ENCODE results near the gene CPAMD8.

CPAMD8 gene

DNA sequence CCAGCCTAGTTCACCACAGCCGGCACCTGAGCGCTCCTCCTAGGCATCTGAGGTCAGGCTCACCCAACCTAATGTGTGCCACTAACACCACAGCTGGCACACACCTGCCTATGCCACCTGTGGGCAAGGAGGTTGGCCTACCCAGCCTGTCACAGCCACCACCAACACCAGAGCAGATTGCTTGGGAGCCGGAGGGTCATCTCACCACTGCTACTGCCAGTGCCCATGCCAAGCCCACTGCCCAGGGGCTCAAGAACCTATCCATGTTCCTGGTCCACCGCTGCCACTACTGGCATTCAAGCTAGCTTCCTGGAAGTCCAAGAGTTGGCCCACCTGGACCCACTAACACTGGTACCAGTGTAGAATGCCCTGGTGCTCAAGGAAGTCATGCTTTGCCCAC lies 95.3 kb downstream of the CPAMD8 start:
- Histone ChIP-seq H3K36me3 (no peaks in the 10 kb centered on the region), H3K4me1 (no peaks in the 10 kb centered on the region), H3K9me3 (no peaks in the 10 kb centered on the region; the same call in 1 of the 2 replicates), H3K4me3 (ENCODE audit: low read depth, low read length) (no peak overlapping the region), H3K27me3 (no peaks in the 10 kb centered on the region)
- TF ChIP-seq, protein P1, sequence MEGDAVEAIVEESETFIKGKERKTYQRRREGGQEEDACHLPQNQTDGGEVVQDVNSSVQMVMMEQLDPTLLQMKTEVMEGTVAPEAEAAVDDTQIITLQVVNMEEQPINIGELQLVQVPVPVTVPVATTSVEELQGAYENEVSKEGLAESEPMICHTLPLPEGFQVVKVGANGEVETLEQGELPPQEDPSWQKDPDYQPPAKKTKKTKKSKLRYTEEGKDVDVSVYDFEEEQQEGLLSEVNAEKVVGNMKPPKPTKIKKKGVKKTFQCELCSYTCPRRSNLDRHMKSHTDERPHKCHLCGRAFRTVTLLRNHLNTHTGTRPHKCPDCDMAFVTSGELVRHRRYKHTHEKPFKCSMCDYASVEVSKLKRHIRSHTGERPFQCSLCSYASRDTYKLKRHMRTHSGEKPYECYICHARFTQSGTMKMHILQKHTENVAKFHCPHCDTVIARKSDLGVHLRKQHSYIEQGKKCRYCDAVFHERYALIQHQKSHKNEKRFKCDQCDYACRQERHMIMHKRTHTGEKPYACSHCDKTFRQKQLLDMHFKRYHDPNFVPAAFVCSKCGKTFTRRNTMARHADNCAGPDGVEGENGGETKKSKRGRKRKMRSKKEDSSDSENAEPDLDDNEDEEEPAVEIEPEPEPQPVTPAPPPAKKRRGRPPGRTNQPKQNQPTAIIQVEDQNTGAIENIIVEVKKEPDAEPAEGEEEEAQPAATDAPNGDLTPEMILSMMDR (IDR thresholded peaks at IDR 0.05; ENCODE audit: low read depth, low read length), result no peak
- DNase-seq, result no peak

DNA sequence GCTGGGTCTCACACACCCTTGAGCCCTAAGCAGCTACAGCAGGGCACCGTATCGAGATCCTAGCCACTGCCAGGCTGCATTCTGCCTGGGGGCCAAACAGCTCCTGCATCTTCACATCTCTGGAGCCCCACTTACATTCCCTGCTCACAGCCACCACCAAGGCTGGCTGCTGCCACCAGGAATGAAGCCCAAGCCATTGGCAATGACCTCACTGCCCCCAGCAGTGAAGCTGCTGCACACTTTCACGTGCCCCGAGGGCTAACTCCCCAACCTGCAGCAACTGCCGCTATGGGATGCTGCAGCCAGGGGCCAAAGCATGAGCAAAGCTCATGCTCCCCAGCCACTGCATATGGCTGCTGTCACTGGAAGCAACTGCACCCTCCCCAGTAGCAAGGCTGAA lies 95.9 kb downstream of the CPAMD8 start:
- Histone ChIP-seq H3K27me3 (no peaks in the 10 kb centered on the region), H3K4me1 (no peaks in the 10 kb centered on the region), H3K36me3 (no peaks in the 10 kb centered on the region), H3K4me3 (ENCODE audit: low read depth, low read length) (no peak overlapping the region), H3K9me3 (no peaks in the 10 kb centered on the region; the same call in 1 of the 2 replicates)
- no peak for DNase-seq
- TF ChIP-seq, protein P1 (IDR thresholded peaks at IDR 0.05; ENCODE audit: low read depth, low read length), result no peak

DNA sequence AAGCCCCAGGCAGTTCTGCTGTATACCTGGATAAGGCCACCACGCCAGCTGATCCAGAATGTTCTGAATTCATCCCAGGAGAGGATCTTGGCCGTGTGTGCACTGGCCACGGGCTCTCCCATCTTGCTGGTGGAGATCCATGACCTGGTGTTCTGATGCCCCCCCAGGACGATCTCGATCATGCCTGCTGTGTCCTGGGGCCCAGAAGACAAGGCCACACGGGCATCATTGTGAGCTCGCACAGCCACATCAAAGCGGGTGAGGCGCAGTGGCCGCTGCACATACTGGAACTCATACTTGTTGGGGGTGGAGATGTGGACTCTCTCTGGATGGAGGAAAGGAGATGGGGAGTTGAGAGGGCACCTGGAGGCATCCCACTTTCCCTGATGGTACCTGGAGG lies 97.7 kb downstream of the CPAMD8 start:
- DNase-seq, result no peak
- TF ChIP-seq, protein P1 (IDR thresholded peaks at IDR 0.05; ENCODE audit: low read depth, low read length), result no peak
- no peaks in the 10 kb centered on the region for H3K4me1 ChIP-seq

DNA sequence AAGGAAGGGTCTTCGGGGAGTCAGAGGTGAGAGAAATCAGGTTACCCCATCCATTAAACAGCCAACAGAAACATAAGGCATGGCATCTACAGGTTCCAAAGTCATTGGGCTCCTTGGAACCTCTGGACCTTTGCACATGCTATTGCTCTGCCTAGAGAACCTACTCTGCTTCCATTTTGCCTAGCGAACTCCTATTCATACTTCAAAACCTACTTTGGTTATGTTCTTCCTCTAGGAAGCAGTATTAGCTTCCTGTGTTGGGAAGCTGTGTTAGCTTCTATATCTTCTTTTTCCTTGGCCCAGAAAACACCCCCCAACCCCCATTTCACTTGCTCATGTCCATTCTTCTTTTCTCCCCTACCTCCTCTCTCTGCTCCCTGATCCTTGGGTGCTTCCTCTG lies 98.3 kb downstream of the CPAMD8 start:
- Histone ChIP-seq H3K4me3 (ENCODE audit: low read depth, low read length) (no peak overlapping the region), H3K4me1 (no peaks in the 10 kb centered on the region), H3K27me3 (no peaks in the 10 kb centered on the region), H3K36me3 (no peaks in the 10 kb centered on the region), H3K9me3 (no peaks in the 10 kb centered on the region; the same call in 1 of the 2 replicates)
- TF ChIP-seq, protein P1 (IDR thresholded peaks at IDR 0.05; ENCODE audit: low read depth, low read length), result no peak
- DNase-seq, result no peak

More for the DNA sequence above, 97.7 kb downstream of the CPAMD8 start:
- Histone ChIP-seq H3K9me3 (no peaks in the 10 kb centered on the region; the same call in 1 of the 2 replicates), H3K36me3 (no peaks in the 10 kb centered on the region), H3K4me3 (ENCODE audit: low read depth, low read length) (no peak overlapping the region), H3K27me3 (no peaks in the 10 kb centered on the region)

DNA sequence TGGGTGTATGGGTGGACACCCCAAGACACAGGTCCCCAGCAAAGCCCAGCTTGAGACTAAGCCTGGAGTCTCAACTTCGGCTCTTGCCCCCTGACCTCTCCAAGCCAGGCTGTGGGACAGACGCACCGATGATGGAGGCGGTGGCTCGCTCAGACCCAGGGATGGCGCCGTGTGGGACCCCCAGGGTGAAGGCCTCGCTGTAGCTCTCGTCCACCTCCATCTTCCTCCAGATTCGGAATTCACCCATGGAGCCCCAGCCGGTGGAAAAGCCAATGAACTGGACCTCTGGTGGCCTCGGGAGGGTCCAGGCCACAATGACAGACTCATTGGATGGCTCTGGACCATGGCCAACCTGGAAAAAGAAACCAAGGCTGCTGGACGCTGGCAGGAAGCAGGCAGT lies 98.7 kb downstream of the CPAMD8 start:
- no peaks in the 10 kb centered on the region for H3K4me1 ChIP-seq
- no peaks in the 10 kb centered on the region; the same call in 1 of the 2 replicates for H3K9me3 ChIP-seq
- no peaks in the 10 kb centered on the region for H3K36me3 ChIP-seq
- no peak overlapping the region for H3K4me3 ChIP-seq (ENCODE audit: low read depth, low read length)
- H3K27me3 ChIP-seq, result no peaks in the 10 kb centered on the region
- TF ChIP-seq, protein P1 (IDR thresholded peaks at IDR 0.05; ENCODE audit: low read depth, low read length), result no peak
- no peak for DNase-seq

DNA sequence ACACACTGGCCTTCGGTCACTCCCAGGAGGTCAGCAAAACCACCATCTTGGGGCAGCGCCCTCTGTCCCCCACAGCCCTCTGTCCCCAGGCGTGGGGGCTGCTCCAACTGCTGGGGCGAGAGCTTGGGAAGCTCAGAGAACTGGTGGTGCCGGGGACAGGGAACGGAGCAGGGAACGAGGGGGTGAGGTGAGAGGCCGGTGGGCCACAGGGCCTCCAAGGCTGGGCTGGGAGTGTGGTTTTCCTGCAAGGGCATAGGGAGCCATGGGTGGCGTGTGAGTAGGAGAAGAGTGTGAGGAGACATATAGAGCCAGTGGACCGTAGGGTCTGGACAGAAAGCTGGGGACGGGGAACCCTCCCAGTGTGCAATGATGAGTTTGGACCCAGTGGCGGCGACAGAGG lies 103.7 kb downstream of the CPAMD8 start:
- H3K36me3 ChIP-seq, result no peaks in the 10 kb centered on the region
- H3K4me1 ChIP-seq, result no peaks in the 10 kb centered on the region
- H3K9me3 ChIP-seq, result peaks cover 2% of the 10 kb centered on the region; the same call in 1 of the 2 replicates
- DNase-seq, result no peak
- H3K4me3 ChIP-seq (ENCODE audit: low read depth, low read length), result no peak overlapping the region
- TF ChIP-seq, protein P1 (IDR thresholded peaks at IDR 0.05; ENCODE audit: low read depth, low read length), result no peak
- H3K27me3 ChIP-seq, result no peaks in the 10 kb centered on the region
